ENCODE data around the gene LMO2.

The LMO2 gene

DNA sequence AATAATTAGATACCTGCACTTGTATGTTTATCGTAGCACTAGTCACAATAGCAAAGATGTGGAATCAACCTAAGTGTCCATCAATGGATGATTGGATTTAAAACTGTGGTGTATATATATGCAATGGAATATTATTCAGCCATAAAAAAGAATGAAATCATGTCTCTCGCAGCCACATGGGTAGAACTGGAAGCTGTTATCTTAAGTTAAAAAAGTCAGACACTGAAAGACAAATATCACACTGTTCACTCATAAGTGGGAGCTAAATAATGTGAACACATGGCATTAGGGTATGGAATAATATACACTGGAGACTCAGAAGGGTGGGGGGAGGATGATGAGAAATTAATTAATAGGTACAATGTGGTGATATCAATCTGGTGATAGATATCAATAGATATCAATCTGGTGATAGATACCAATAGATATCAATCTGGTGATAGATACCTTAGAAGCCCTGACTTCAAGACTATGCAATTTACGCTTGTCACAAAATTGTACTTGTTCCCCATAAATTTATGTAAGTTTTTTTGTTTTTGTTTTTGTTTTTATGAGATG lies 2.0 kb downstream of the LMO2 start:
- no peak for DNase-seq (ENCODE audit: low read depth in 4 of 4, low spot score in 1 of 4)

DNA sequence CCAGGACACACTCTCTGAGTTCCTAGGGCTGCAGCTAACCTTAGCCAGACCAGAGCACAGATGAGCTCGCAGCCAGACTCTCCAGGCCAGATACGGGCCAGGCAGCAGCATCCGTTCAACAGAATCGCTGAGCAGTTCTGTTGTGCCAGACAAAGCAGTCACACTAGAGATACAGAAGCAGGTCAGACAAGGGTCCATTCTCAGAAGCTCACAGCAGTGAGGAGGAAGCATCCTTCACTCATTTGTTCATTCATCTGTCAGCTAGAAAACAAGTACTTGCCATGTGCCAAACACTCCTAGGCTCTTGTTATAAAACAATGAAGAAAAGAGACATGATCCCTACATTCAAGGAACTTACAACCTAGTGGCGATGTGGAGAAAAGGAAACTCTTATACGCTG lies 2.6 kb downstream of the LMO2 start:
- DNase-seq (ENCODE audit: low read depth in 4 of 4, low spot score in 1 of 4) = no peak

DNA sequence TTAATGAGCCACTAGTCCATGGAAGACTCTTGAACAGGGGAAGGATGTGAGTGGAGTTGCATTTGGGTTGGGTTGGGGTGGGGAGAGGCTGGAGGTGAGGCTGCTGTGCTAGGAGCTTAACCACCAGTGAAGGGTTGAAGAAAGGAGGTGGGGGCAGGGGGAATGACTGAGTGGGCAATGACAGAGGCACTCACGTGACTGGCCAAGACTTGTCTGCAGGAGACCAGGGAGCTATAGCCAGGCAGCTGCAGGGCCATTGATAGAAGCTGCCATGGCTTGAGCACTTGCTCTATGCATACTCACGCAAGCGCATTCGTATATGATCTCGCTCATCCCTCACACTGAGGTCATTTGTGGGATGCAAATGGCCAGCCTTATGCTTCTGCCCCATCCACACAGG lies 4.0 kb downstream of the LMO2 start:
- DNase-seq (ENCODE audit: low read depth in 4 of 4, low spot score in 1 of 4) = no peak

DNA sequence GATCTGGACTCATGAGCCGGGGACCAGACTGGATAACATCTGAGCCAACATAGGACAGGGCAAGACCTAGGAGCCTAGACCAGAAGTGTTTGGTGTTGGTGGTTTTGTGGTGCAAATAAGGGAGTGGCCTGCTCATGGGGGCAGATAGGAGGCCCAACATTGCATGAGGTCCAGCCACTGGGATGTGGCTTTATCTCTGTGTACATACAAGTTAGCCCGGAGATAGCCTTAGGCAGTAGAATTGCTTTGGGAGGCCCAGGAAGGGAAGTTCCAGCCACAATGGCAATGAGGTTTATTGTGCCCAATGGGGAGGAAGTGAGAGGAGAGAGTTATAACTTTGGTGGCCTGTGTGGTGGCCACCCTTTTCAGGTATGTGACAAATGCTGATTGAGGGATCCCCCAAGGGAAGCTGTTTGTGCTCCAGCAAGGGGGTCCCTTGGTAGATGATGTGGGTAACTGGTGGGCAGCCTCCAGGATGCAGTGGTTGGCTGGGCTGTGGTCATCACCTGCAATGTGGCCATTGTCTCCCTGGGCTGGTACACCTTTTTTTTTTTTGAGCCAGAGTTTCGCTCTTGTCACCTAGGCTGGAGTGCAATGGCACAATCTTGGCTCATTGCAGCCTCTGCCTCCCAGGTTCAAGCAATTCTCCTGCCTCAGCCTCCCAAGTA lies 6.4 kb downstream of the LMO2 start:
- DNase-seq (ENCODE audit: low read depth in 4 of 4, low spot score in 1 of 4) = no peak

DNA sequence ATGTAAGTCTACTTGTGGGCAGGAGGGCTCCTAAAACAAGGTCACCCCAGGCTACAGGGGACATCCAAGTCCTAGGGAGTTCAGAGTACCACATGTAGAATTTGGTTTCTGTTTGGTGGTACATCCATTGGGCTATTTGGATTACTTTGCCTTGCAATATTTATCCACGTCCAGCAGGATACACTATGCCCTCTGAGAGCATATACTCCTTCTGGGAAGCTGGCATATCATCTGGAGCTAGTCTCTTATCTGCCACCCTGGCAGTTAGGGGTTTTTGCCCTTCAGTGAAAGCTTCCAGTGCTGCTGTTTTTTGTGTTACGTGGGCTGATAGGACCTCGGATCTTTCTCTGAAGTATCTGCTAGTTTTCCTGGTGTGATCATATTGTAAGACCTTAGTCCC lies 7.3 kb downstream of the LMO2 start:
- DNase-seq (ENCODE audit: low read depth in 4 of 4, low spot score in 1 of 4) = no peak

DNA sequence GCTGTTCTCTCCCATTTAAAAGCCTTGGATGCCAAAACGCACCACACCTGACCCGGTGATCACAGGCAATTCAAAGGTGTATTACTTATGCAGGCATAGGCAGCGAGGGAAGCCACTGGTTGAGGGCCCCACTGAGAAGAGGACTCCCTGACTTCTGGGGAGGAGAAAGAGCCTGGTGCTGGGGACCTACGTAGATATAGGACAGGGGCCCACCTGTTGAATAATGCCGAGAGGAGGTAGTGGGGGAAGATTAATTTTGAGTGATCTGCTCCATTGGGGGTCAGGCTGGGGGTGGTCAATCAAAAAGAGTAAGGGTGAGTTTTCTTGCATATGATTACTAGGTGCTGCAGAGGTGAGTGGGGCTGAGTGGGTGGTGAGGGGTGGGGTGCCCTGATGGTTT lies 7.8 kb downstream of the LMO2 start:
- DNase-seq (ENCODE audit: low read depth in 4 of 4, low spot score in 1 of 4) = no peak

DNA sequence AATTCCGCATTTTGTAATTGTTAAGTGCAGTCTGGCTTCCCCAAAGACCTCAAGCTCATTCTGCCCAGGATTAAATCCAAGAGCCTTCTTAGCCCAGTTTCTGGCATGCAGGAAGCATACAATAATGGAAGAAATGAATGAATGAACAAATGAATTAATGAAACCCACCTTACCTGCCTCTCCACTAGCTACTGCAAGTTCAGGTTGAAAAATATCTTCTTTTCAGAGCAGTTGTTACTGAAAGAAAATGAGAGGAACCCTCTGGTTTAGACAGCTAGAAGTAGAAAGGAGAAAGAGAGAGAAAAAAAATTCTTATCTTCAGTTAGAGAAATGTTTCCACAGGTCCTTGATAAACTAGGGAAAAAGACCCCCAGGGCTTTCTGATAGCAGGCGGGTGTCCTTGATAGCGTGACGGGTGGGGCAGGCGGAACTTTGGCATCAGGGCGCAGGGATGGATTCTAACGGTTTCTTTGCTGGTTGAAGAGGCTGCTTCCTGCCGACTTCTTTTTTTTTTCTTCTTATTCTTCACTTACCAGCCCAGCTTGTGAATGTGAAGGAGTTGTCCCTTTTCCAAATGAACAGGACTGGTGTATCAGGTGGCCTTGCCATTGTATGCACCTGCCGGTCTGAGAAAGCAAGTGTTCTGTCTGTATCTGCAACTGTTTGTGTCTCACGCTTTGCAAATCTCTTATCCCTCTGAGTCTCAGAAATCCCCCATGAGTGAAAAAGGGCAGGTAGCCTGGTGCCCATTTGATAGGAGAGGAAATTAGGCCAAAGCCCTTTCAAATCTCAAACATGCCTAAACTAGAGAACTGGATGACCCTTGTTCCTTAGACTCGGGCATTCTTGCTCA lies 10.0 kb downstream of the LMO2 start:
- DNase-seq (ENCODE audit: low read depth in 4 of 4, low spot score in 1 of 4) = no peak

DNA sequence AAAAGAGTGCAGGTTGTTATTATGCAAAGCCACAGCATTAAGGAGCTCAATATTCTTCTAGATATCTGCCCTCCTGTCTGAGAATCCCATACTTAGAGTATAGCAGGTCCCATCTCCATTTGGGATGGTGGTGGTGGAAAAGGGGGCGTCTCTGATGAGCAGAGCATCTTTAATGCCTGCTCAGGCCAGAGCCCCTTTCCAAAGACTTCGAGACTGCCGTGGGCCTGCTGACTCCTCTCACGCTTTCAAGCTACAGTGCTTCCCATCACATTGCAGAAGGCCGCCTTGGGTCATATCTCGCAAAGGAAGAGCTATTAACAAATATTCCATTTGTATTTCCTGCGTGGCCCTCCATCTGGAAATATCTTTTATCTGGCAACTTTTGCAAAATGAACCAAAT lies 10.9 kb downstream of the LMO2 start:
- DNase-seq (ENCODE audit: low read depth in 4 of 4, low spot score in 1 of 4) = no peak

DNA sequence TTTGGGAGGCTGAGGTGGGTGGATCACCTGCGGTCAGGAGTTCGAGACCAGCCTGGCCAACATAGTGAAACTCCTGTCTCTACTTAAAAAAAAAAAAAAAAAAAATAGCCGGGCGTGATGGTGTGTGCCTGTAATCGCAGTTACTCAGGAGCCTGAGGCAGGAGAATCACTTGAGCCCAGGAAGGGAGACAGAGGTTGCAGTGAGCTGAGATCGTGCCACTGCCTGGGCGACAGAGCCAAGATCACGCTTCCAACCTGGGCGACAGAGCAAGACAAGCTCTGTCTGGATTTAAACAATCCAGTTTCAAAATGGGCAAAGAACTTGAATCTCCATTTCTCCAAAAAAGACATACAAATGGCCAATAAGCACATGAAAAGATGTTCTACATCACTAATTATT lies 12.5 kb downstream of the LMO2 start:
- no peak for DNase-seq (ENCODE audit: low read depth in 4 of 4, low spot score in 1 of 4)

DNA sequence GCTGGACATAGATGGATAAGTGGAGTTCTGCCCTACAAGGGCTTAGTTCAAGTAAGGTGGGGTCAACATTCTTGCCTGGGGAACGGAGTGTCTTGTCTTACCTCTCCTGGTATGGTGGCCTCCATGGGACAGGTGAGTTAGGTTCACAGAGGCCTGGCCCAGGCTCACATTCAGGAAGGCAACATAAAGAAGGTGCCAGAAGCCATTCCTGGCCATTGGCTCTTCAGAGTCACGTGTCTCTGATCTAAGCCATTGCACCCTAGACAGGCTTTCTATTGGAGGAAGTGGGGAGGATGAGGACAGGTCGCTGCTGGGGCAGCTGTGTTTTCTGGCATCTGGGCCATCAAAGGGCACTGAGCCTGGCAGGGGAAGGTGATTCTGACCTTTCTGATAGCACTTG lies 14.8 kb downstream of the LMO2 start:
- no peak for DNase-seq (ENCODE audit: low read depth in 4 of 4, low spot score in 1 of 4)

DNA sequence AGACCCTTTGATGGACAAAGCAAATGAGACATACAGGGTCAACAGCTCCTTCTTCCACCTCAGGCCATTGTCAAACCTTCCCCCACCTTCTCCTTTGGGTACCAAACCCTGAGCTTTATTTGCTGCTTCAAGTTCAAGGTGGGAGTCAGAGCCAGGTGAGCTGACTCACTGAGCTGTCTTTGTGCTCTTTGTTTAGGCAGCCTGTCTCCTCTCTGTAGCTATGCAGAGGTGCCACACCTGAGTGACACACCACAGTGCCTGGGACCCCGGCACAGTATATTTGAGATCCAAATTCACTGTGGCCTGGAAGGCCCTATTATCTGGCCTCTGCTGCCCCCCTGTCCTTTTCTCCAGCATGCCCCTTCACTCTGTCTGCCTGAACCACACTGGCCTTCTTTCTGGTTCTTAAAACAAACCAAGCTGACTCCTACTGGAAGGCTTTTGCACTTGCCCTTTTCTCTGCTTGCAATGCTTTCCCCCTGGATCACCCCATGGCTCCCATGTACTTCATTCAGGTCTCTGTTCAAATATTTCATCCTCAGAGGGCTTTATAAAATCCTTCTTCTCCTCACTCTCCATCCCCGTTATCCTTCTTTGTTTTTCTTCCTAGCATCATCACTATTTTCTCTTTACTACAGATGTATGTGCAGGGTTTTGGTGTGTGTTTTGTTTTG lies 16.1 kb downstream of the LMO2 start:
- no peak for DNase-seq (ENCODE audit: low read depth in 4 of 4, low spot score in 1 of 4)

DNA sequence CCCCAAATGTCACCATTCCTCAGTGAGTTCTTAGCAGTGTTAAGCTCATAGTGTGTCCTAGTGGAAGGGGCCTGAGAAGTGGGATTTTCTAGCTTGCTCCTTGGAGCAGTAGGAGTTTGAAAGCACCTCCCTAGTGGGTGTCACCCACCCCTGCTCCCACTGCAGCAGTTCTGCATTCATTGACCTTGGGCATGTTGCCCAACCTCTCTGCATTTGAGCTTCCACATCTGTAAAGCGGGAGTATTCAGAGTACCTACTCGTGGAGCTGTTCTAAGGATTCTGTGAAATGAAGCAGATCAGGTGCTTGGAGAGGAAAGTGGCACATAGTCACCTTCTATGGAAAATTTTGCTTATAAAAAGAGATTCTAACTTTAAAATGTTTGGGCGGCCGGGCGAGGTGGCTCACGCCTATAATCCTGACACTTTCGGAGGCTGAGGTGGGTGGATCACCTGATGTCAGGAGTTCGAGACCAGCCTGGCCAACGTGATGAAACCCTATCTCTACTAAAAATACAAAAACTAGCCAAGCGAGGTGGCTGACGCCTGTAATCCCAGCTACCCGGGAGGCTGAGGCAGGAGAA lies 16.9 kb downstream of the LMO2 start:
- DNase-seq (ENCODE audit: low read depth in 4 of 4, low spot score in 1 of 4) = no peak

DNA sequence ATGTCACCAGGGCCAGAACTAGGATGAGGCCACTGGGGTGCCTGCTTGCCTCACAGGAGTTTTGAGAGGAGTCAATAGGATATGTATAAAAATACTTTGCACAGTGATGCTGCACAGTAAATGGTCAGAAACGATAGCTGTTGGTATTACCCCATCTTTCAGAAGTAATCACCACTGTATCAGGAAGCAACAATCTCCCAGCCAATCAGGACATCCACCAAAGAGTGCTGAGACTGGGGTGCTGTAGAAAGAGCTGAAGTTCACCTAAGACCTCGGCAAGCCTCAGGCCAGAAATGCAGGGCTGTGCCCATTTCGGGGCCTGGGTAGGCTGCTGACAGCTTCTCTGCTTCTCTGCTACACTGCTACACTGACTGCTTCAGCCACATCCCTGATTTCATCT lies 17.4 kb downstream of the LMO2 start:
- no peak for DNase-seq (ENCODE audit: low read depth in 4 of 4, low spot score in 1 of 4)

DNA sequence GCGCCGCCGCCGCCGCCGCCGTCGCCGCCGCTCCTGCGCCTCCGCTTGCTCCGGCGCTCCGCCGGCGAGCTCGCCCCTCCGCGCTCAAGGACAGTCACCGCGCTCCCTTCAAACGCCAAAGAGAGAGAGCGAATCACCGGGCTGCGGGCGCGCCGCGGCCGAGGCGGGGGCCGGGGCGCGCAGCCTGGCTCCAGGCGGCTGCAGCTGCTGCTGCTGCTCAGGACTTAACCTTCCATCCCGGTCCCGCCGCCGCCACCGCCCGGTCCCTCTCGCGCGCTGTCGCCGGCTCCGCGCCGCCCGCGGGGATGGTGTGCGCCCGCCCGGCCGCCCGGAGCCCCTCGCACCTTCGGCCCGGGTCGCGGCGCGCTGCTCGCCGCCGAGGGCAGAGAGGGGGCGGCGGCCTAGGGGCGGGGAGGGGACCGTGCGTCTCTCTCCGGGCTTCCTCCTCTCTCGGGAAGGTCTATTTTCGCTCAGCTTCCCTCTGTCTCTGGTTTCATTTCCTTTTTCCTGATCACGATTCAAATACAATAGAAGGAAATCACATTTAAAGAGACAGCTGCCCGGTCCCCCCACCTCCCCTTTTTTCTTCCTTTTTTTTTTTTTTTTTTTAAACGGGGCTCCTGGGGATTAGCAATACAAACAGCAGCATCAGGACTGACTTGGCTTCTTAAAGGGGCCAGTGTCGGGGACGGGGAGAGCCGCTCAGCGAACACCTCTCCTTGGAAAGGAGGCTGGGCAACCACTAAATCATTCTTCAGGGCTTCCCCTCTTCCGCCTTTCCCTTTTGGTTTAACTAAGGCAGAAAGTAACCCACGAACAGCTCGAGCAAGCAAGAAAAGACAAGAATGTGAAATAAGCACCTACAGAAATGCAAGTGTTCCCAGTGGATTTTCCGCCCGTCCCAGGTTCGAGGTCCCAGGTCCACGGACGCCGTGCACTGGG lies 22.1 kb downstream of the LMO2 start:
- DNase-seq (ENCODE audit: low read depth in 4 of 4, low spot score in 1 of 4) = no peak

DNA sequence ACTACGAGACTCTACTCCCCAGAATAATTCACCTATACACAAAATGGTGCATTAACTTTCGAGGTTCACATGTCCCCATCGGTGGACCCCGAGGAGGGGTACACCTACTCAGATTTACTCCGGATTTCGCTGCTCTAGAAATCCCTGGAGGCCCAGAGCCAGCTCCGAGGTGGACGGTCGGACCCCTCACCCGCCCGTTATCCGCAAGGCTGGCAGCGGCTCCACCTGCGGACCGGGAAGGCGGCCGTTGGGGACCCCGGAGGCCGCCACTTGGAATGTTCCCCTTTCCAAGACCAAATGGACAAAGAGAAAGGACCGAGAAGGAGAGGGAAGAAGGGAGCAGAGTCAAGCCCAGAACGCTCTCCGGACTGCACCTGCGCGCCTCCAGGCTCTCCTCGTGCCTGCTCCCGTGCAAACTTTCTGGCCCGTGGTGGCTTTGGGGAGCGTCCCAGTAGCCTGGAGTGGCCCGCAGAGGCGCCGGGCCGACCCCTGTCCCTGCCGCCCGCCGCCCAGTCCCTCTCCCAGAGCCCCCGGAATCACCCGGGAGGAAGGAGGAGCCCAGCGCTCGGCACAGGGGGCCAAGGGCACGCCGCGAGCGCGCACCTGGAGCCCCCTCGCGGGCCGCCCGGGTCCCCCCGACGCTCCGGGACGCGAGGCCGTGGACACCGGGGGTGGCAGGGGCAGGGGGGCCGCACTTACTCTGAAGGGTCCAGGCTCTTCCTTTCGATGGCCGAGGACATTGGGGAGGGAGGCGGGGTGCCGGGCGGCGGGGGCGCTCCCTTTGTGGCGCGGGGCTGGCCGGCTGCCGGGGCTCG lies 23.0 kb downstream of the LMO2 start:
- DNase-seq (ENCODE audit: low read depth in 4 of 4, low spot score in 1 of 4) = no peak

DNA sequence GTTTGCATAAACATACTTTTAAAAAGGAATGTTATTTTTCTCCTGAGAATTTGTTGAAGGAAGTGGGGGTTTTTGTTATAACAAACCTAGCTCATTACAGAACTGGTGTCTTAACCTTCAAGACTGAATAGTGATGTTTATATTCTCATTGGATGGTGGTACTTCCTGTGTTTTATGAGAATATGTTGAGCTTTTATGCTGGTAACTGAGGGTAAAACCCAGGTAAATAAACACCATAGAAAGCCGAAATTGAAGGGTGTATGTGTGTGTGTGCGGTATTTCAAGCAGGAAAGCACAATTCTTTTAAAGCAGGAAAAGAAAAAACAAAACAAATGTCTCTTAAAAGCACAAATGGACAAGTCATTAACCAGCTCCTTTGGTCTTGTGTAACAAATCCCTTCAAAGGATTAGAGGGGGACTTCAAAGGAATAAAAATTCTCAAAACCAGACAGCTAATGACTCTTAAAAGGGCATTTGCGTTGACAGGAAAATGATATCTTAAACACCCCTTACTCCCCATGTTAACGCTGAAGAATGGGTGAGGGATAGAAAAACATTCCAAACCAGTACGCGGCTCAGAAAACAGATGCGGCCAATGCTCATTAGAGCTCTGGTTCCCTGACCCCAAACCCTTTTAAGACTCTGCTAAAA lies 23.8 kb downstream of the LMO2 start:
- DNase-seq (ENCODE audit: low read depth in 4 of 4, low spot score in 1 of 4) = no peak

DNA sequence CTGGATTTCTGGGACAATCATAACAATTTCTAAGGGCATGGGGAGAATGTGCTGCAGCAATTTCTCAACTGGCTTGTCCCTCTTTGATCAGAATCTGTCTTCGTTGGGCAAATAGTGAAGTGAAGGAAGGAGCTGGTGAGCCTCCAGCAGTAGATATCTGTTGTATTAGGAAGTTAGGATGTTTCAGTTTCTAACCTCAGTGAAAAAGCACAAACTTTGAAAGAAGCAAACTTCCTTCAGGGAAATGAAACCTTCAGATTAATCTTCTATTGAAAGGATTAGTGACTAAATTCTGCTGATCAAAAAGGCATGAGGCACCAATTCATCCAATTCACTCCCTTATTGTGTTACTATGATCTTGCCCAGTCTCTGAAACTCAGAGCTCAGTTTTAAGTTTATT lies 24.3 kb downstream of the LMO2 start:
- DNase-seq (ENCODE audit: low read depth in 4 of 4, low spot score in 1 of 4) = no peak

DNA sequence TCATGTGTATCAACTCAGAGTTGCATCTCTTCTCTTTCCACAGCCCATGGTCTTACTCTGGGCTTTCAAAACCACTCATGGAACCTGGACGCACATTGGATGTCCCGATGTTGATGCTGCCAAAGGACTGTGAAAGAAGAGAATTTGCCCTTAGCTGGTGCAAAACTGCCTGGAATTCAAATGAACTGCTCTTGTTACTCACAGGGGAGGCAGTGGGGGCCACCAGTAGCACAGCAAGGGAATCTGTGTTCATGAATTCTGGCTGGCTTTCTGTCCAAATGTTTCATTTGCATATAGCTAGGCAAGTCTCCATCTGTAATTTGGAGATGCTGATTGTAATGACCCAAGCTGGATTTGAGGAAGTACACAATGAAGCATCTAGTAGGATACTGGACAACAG lies 24.9 kb downstream of the LMO2 start:
- no peak for DNase-seq (ENCODE audit: low read depth in 4 of 4, low spot score in 1 of 4)

DNA sequence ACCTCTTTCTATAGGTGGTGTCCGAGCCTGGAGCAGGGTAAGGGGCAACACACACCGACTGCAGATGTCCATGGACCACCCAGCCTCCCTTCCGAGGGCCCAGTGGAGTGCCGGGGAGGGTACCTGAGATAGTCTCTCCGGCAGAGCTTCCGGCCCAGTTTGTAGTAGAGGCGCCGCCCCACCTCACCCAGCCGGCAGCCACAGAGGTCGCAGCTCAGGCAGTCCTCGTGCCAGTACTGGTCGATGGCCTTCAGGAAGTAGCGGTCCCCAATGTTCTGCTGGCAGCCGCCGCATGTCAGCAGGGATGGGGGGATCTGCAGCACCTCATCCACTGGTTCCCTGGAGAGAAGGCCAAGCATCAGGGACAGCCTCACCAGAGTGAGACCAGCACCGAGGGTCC lies 27.4 kb downstream of the LMO2 start:
- no peak for DNase-seq (ENCODE audit: low read depth in 4 of 4, low spot score in 1 of 4)
